Left lung (tissue), 10 donors: ENCODE data around the gene ARID1A. TPM values are rescaled to one million over a fixed set of nuclear protein-coding genes. Genes with fewer than 3 reads are reported as not detected.
A peak's percentile ranks its signal among the peaks of the same experiment; 100 is the strongest.
"Not testable (repeated sequence)": the region's sequence is repeated elsewhere in the genome, so short reads cannot be mapped to it uniquely, and the experiment has no call there.

Experiments used
- ATAC-seq: fragments of 200-7000 bp; cut with Tn5 transposase; one replicate; pipeline ENCODE4 v1.9.1; 2020; ENCODE audit warnings: moderate library complexity
- DNase-seq, 4 donors: peaks; one replicate each; pipeline ENCODE4 v3.0.0-alpha.2; 2013 to 2020
- H3K27ac ChIP-seq, 2 donors: fragments of 200-600 bp; sonication (generic) in 1 of 2; one replicate each; pipeline versions ENCODE4 v1.5.0 to v1.8.0; 2020 to 2021
- H3K27me3 ChIP-seq, 2 donors: fragments of 200-600 bp; sonication (generic) in 1 of 2; one replicate each; pipeline versions ENCODE4 v1.5.0 to v1.8.0; 2020 to 2021
- H3K36me3 ChIP-seq, 2 donors: fragments of 200-600 bp; sonication (generic) in 1 of 2; one replicate each; pipeline versions ENCODE4 v1.5.0 to v1.8.0; 2020 to 2021
- H3K4me1 ChIP-seq, 2 donors: fragments of 200-600 bp; one replicate each; pipeline ENCODE4 v1.8.0; 2021
- H3K4me3 ChIP-seq, 2 donors: fragments of 200-600 bp; sonication (generic) in 1 of 2; one replicate each; pipeline versions ENCODE4 v1.5.0 to v1.8.0; 2020 to 2021; ENCODE audit warnings: mild to moderate bottlenecking in 1 of 2
- H3K9me3 ChIP-seq, 2 donors: fragments of 200-600 bp; sonication (generic) in 1 of 2; one replicate each; pipeline versions ENCODE4 v1.5.0 to v1.8.0; 2020 to 2021
- CTCF ChIP-seq, 2 donors: fragments of 200-600 bp; sonication (generic) in 1 of 2; IDR thresholded peaks; one replicate each; pipeline versions ENCODE4 v1.5.0 to v1.8.0; 2021; ENCODE audit warnings: antibody characterized with exemption in 2 of 2
- intact Hi-C, 2 donors: fragments of 100-400 bp; cut with DNase I; formaldehyde crosslinking; loops; one replicate each; pipeline versions ENCODE4 v1.11.2 to v1.14.2; 2022
- polyA plus RNA-seq, 6 donors: library from polyadenylated mRNA; unstranded; fragments of 120-200 nt; gene quantifications; one replicate each; pipeline ENCODE4 v1.2.1, GENCODE V29; 2013; ENCODE audit not compliant: insufficient read length in 6 of 6
- total RNA-seq, 2 donors: library from RNA; stranded (reverse); fragmentation: NEBNext Ultra II Directional; extraction: Animal tissue kit (Norgen Biotek cat#: 25700); gene quantifications; one replicate each; pipeline ENCODE4 v1.2.1, GENCODE V29; 2021
- donor health status: DM: no; HTN: yes; CAD: no.
- donor health status: DM: no; HTN: no; CAD: no.

Gene ARID1A
- total and polyA plus RNA-seq, 8 donors = 65.5 to 106 (median 97.0) TPM

GRCh38 chr1:26721669-26722355 lies 26.0 kb downstream of the ARID1A start:
- intact Hi-C loops = no loop called here
- no peak for DNase-seq

GRCh38 chr1:26723013-26723991 lies 27.5 kb downstream of the ARID1A start:
- no peak for TF ChIP-seq CTCF (IDR thresholded peaks at IDR 0.05)
- no peaks in the 10 kb centered on the region for H3K27me3 ChIP-seq
- H3K4me1 ChIP-seq = peaks cover 53 to 99% of the 10 kb centered on the region in 2 donors
- ATAC-seq (peak; percentile 92), DNase-seq (peak; percentile 81 to 95 (median 86))
- no peaks in the 10 kb centered on the region for H3K9me3 ChIP-seq
- peak overlapping the region in 1 of 2 donors; percentile 65 for H3K27ac ChIP-seq
- intact Hi-C loops = no loop called here
- H3K36me3 ChIP-seq = no peaks in the 10 kb centered on the region
- peak overlapping the region in 1 of 2 donors; percentile 4 for H3K4me3 ChIP-seq

More at GRCh38 chr1:26721669-26722355, 26.0 kb downstream of the ARID1A start:
- Histone ChIP-seq H3K27ac (no peak overlapping the region), H3K9me3 (no peaks in the 10 kb centered on the region), H3K4me3 (no peak overlapping the region), H3K4me1 (peaks cover 54 to 99% of the 10 kb centered on the region in 2 donors), H3K36me3 (no peaks in the 10 kb centered on the region), H3K27me3 (no peaks in the 10 kb centered on the region)
- no peak for ATAC-seq
- TF ChIP-seq CTCF (IDR thresholded peaks at IDR 0.05) = no peak

GRCh38 chr1:26724118-26724517 lies 28.3 kb downstream of the ARID1A start:
- intact Hi-C loops = no loop called here

GRCh38 chr1:26724926-26725325 lies 29.1 kb downstream of the ARID1A start:
- no peaks in the 10 kb centered on the region for H3K9me3 ChIP-seq
- H3K27ac ChIP-seq = peak overlapping the region in 1 of 2 donors; percentile 5
- no peak for DNase-seq
- peaks cover 0 to 6% of the 10 kb centered on the region in 2 donors for H3K36me3 ChIP-seq
- no peak overlapping the region for H3K4me3 ChIP-seq
- H3K4me1 ChIP-seq = peaks cover 43 to 92% of the 10 kb centered on the region in 2 donors
- intact Hi-C loops = no loop called here
- H3K27me3 ChIP-seq = no peaks in the 10 kb centered on the region
- no peak for TF ChIP-seq CTCF (IDR thresholded peaks at IDR 0.05)
- no peak for ATAC-seq

More at GRCh38 chr1:26724118-26724517, 28.3 kb downstream of the ARID1A start:
- no peak for DNase-seq
- H3K36me3 ChIP-seq = no peaks in the 10 kb centered on the region
- peaks cover 48 to 98% of the 10 kb centered on the region in 2 donors for H3K4me1 ChIP-seq
- no peak overlapping the region for H3K4me3 ChIP-seq
- TF ChIP-seq CTCF (IDR thresholded peaks at IDR 0.05) = no peak
- no peaks in the 10 kb centered on the region for H3K9me3 ChIP-seq
- no peaks in the 10 kb centered on the region for H3K27me3 ChIP-seq
- no peak for ATAC-seq
- peak overlapping the region in 1 of 2 donors; percentile 5 for H3K27ac ChIP-seq

- Histone ChIP-seq H3K36me3 (peaks cover 0 to 16% of the 10 kb centered on the region in 2 donors), H3K4me1 (peaks cover 37 to 82% of the 10 kb centered on the region in 2 donors)
- H3K4me3 ChIP-seq, DNase-seq, H3K27me3 ChIP-seq, H3K9me3 ChIP-seq, ATAC-seq, intact Hi-C loops, H3K27ac ChIP-seq: not testable (repeated sequence)
These were observed 30.1 kb downstream of the ARID1A start for GRCh38 chr1:26725904-26726303.
